Measurements from ENCODE around the gene SIX2. TPM values are rescaled to one million over a fixed set of nuclear protein-coding genes. Genes with fewer than 3 reads are reported as not detected.

The SIX2 gene
- polyA plus RNA-seq (2013, experiment 1 of 2), result 0.33 TPM
- 0.20 TPM for polyA plus RNA-seq (2013, experiment 2 of 2)

DNA sequence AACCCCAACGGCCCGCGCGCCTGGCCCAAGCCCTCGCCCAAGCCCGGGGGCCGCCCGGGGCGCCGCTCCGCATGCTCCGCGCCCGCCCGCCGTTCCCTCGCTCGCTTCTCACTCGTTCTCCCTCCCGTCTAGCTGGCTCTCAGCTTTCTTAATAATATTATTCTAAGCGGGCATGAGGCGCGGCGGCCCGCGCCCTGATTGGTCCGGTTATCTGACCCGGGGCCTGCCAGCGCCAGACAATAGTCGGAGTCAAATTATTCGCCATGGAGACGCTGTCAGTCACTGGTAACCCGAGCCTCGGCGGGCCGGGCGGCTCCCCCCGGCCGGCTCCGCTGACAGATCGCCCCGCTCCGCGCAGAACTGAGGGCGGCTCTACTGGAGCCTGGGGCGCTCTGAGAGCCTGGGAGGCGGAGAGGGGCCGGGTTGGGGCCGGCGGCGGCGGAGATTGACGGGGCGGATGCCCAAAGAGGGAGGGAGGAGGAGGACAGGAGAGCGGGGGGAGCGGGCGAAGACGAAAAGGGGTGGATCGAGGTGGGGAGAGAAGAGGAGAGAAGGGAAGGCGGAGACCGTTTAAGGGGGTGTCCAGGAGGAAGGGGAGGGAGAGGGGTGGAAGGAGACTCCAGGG is at the start of gene SIX2:
Gene SIX2 (minus strand): TSS at position 150 of the 625 bp plus-strand sequence. CDS start 342 bp downstream, outside the sequence.
- Histone ChIP-seq H3K9me3 (ENCODE audit: control insufficient read depth, low read length) (no peaks in the 10 kb centered on the region), H3K36me3 (ENCODE audit: control insufficient read depth, insufficient read depth, low read length) (no peaks in the 10 kb centered on the region), H3K4me3 (ENCODE audit: extremely low read depth, insufficient read depth, low read length, poor library complexity, severe bottlenecking) (peak within 1 kb of the TSS; percentile 35), H3K27ac (ENCODE audit: low read depth, low read length, severe bottlenecking) (no peak within 1 kb of the TSS), H3K4me1 (ENCODE audit: control insufficient read depth, insufficient read depth, low read length, poor library complexity, severe bottlenecking) (peaks cover 8% of the 10 kb centered on the region)
- WGBS, 2 experiments (ENCODE audit: insufficient coverage in 2 of 2), result 0% methylated on average over 44 to 61 of the region's 61 CpGs

DNA sequence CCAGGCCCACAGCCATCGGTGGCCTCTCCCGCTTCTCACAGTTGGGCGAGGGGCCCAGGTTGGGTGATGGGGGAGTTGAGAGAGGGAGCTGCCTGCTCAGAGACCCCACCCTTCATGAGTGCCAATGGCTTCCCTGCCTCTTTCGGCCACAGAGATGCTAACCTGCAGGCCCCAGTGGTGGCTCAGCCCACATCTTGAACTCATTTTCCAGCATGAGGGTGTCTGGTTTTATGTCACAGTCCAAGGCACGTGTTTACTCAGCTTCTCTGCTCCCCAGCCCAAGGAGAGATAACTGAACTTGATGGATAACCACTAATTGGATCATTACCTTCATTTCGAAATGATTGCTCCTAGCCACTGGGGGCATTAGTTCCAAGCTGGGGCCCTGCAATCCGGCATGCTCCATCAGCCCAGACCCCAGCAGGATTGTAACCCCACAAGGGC is 45.9 kb upstream of the SIX2 start:
- Histone ChIP-seq H3K4me3 (ENCODE audit: extremely low read depth, insufficient read depth, low read length, poor library complexity, severe bottlenecking) (no peak overlapping the region), H3K36me3 (ENCODE audit: control insufficient read depth, insufficient read depth, low read length) (no peaks in the 10 kb centered on the region), H3K9me3 (ENCODE audit: control insufficient read depth, low read length) (no peaks in the 10 kb centered on the region), H3K27ac (ENCODE audit: low read depth, low read length, severe bottlenecking) (no peak overlapping the region), H3K4me1 (ENCODE audit: control insufficient read depth, insufficient read depth, low read length, poor library complexity, severe bottlenecking) (no peaks in the 10 kb centered on the region)
- 86 to 87% methylated on average over 5 to 7 of the region's 7 CpGs for WGBS, 2 experiments (ENCODE audit: insufficient coverage in 2 of 2)

DNA sequence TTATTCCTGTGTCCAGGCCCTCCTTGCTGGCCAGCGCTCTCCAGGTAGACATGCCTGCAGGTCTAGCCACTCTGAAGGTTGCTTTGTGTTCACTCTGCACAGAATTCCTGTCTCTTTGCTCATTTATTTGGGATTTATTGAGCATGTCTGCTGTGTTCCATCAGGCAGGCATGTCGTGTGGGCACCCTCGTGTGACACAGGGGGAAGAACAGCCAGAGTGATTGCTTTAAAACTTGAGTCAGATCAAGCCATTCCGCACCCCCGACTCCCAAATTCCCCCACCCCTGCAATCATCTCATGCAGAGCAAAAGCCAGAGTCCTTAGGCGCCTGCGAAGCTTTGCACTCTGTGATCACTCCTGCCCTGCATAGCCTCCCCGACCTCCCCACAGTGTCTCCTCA is 44.7 kb upstream of the SIX2 start:
- 79 to 90% methylated on average over 3 to 8 of the region's 8 CpGs for WGBS, 2 experiments (ENCODE audit: insufficient coverage in 2 of 2)

DNA sequence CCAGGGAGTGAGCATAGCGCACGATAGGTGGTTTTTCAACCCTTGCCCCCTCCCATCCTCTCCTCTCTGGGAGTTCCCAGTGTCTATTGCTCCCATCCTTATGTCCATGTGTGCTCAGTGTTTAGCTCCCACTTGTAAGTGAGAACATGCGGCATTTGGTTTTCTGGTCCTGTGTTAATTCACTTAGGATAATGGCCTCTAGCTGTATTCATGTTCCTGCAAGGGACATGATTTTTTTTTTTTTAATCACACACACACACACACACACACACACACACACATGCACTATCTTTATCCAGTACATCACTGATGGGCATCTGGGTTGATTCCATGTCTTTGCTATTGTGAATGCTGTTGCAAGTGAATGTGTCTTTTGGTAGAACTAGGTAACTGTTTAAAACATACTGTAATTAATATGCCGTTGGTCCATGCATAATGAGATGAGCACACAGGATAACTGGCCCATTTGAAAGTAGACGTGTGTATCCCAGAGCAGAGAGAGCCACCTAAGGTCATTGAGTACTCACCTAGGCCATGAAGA is 43.2 kb upstream of the SIX2 start:
- Histone ChIP-seq H3K4me1 (ENCODE audit: control insufficient read depth, insufficient read depth, low read length, poor library complexity, severe bottlenecking) (no peaks in the 10 kb centered on the region), H3K9me3 (ENCODE audit: control insufficient read depth, low read length) (no peaks in the 10 kb centered on the region), H3K36me3 (ENCODE audit: control insufficient read depth, insufficient read depth, low read length) (no peaks in the 10 kb centered on the region), H3K4me3 (ENCODE audit: extremely low read depth, insufficient read depth, low read length, poor library complexity, severe bottlenecking) (no peak overlapping the region), H3K27ac (ENCODE audit: low read depth, low read length, severe bottlenecking) (no peak overlapping the region)
- WGBS, 2 experiments (ENCODE audit: insufficient coverage in 2 of 2), result 82 to 93% methylated on average over 3 to 4 of the region's 5 CpGs

More for the DNA sequence above, 44.7 kb upstream of the SIX2 start:
- Histone ChIP-seq H3K27ac (ENCODE audit: low read depth, low read length, severe bottlenecking) (no peak overlapping the region), H3K4me3 (ENCODE audit: extremely low read depth, insufficient read depth, low read length, poor library complexity, severe bottlenecking) (no peak overlapping the region), H3K36me3 (ENCODE audit: control insufficient read depth, insufficient read depth, low read length) (no peaks in the 10 kb centered on the region), H3K4me1 (ENCODE audit: control insufficient read depth, insufficient read depth, low read length, poor library complexity, severe bottlenecking) (no peaks in the 10 kb centered on the region), H3K9me3 (ENCODE audit: control insufficient read depth, low read length) (no peaks in the 10 kb centered on the region)

DNA sequence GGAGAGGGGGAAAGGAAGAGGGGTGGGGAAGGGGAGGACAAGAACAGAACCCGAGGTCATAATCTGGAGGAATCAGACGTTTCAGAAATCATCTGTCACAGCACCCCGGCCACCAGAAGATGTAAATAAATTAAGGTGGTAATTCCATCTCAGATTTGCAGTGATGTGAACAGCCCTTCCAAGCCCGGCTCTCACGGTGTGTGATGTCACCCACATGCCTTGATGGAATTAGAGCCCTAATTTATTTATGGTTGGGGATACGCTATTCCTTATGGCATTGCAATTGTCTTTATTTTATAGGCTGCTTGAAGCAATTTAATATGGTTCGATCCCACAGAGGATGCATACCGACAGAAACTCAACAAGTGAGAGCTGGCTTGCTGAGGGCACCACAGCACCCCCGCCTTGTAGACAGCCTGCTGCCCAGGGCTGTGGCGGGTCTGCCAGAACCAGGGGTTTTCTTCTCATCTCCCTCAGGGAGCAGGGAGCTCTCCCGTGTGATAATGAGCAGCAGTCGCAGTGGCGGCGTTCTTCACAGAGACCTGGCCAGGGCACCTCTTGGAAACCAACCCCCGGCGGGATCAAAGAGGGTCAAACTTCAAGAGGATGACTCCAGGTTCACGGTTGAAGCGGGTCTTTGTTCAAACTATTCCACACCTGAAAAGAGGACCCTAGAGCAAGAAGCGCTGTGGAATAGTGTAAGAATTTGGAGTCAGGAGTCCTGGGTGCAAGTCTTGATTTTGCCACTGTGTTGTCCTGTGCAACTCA is 40.5 kb upstream of the SIX2 start:
- no peak overlapping the region for H3K4me3 ChIP-seq (ENCODE audit: extremely low read depth, insufficient read depth, low read length, poor library complexity, severe bottlenecking)
- 90 to 92% methylated on average over 15 to 16 of the region's 19 CpGs for WGBS, 2 experiments (ENCODE audit: insufficient coverage in 2 of 2)

DNA sequence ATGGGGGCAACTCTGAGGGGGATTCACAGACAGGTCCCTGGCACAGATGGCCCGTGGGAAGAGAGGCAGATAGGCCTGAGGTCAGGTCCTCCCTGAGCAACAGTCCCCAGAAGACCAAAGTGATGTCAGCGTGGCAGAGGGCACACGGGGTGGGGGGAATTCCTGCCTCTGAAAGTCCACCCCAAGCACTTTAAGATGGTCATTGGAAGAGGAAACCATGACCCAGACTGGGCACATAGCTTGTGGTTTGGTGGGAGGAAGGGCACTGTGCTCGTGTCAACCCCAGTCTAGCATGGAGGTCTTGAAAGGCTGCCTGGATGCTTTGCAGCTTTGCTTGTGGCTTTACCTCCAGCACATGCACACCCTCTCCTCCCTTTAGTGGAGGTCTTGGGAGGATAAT is 38.0 kb upstream of the SIX2 start:
- 64 to 89% methylated on average over 2 to 3 of the region's 4 CpGs for WGBS, 2 experiments (ENCODE audit: insufficient coverage in 2 of 2)
- Histone ChIP-seq H3K9me3 (ENCODE audit: control insufficient read depth, low read length) (no peaks in the 10 kb centered on the region), H3K4me1 (ENCODE audit: control insufficient read depth, insufficient read depth, low read length, poor library complexity, severe bottlenecking) (no peaks in the 10 kb centered on the region), H3K36me3 (ENCODE audit: control insufficient read depth, insufficient read depth, low read length) (no peaks in the 10 kb centered on the region), H3K4me3 (ENCODE audit: extremely low read depth, insufficient read depth, low read length, poor library complexity, severe bottlenecking) (no peak overlapping the region), H3K27ac (ENCODE audit: low read depth, low read length, severe bottlenecking) (no peak overlapping the region)

More for the DNA sequence above, 40.5 kb upstream of the SIX2 start:
- no peak overlapping the region for H3K27ac ChIP-seq (ENCODE audit: low read depth, low read length, severe bottlenecking)
- no peaks in the 10 kb centered on the region for H3K9me3 ChIP-seq (ENCODE audit: control insufficient read depth, low read length)
- H3K36me3 ChIP-seq (ENCODE audit: control insufficient read depth, insufficient read depth, low read length), result no peaks in the 10 kb centered on the region
- no peaks in the 10 kb centered on the region for H3K4me1 ChIP-seq (ENCODE audit: control insufficient read depth, insufficient read depth, low read length, poor library complexity, severe bottlenecking)

DNA sequence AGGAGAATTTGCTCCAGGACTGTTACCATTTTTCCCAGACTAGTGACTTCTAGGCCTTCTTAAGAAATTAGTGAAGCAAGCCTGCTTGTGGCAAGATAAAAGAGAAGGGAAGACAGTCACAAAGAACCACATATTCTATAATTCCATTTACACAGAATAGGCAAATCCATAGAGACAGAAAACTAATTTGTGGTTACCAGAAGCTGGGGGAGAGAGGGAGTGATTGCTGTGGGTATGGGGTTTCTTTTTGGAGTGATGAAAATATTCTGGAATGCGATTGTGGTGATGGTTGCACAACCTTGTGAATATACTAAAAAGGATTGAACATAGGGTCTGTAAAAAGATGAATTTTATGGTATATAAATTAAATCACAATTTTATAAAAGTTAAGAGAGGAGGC is 37.5 kb upstream of the SIX2 start:
- Histone ChIP-seq H3K4me3 (ENCODE audit: extremely low read depth, insufficient read depth, low read length, poor library complexity, severe bottlenecking) (no peak overlapping the region), H3K27ac (ENCODE audit: low read depth, low read length, severe bottlenecking) (no peak overlapping the region), H3K9me3 (ENCODE audit: control insufficient read depth, low read length) (no peaks in the 10 kb centered on the region), H3K4me1 (ENCODE audit: control insufficient read depth, insufficient read depth, low read length, poor library complexity, severe bottlenecking) (no peaks in the 10 kb centered on the region), H3K36me3 (ENCODE audit: control insufficient read depth, insufficient read depth, low read length) (no peaks in the 10 kb centered on the region)
- 100% methylated on average over 1 of the region's 1 CpG; no CpG with 5 or more reads in 1 of the 2 experiments for WGBS, 2 experiments (ENCODE audit: insufficient coverage in 2 of 2)

DNA sequence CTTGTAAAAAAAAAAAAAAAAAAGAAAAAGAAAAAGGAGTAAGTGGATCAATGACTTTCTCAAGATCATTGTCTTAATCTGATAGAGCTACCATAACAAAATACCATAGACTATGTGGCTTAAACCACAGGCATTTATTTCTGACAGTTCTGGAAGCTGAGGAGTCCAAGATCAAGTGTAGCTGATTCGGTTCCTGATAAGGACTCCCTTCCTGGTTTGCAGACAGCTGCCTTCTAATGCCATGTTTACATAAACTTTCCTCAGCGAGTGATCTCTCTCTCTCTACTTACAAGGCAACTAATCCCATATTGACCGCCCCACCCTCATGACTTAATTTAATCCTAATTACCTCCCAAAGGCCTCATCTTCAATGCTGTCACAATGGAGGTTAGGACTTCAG is 36.5 kb upstream of the SIX2 start:
- 71 to 94% methylated on average over 1 to 3 of the region's 3 CpGs for WGBS, 2 experiments (ENCODE audit: insufficient coverage in 2 of 2)
- Histone ChIP-seq H3K27ac (ENCODE audit: low read depth, low read length, severe bottlenecking) (no peak overlapping the region), H3K4me3 (ENCODE audit: extremely low read depth, insufficient read depth, low read length, poor library complexity, severe bottlenecking) (no peak overlapping the region), H3K36me3 (ENCODE audit: control insufficient read depth, insufficient read depth, low read length) (no peaks in the 10 kb centered on the region), H3K9me3 (ENCODE audit: control insufficient read depth, low read length) (no peaks in the 10 kb centered on the region), H3K4me1 (ENCODE audit: control insufficient read depth, insufficient read depth, low read length, poor library complexity, severe bottlenecking) (no peaks in the 10 kb centered on the region)

DNA sequence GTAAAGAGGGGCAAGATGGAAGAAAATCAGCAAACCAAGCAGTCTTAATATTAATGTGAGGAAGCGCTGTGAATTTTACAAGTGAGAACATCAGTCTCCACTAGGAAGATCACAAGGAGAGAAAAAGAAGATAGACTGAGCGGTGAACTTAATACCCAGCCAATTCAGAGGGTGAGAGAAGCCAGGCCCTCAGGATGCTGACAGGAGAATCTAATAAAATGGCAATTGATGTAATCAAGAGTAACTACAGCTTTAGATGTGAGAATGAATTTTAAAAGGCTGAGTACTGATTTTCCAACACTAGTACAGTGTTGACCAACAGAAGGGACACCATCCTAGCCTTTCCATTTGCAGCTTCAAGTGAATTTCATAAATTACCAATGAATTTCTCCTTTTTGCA is 35.7 kb upstream of the SIX2 start:
- no peak overlapping the region for H3K27ac ChIP-seq (ENCODE audit: low read depth, low read length, severe bottlenecking)
- no peaks in the 10 kb centered on the region for H3K9me3 ChIP-seq (ENCODE audit: control insufficient read depth, low read length)
- H3K4me1 ChIP-seq (ENCODE audit: control insufficient read depth, insufficient read depth, low read length, poor library complexity, severe bottlenecking), result no peaks in the 10 kb centered on the region
- no peaks in the 10 kb centered on the region for H3K36me3 ChIP-seq (ENCODE audit: control insufficient read depth, insufficient read depth, low read length)
- 100% methylated on average over 2 of the region's 2 CpGs for WGBS, 2 experiments (ENCODE audit: insufficient coverage in 2 of 2)
- H3K4me3 ChIP-seq (ENCODE audit: extremely low read depth, insufficient read depth, low read length, poor library complexity, severe bottlenecking), result no peak overlapping the region

DNA sequence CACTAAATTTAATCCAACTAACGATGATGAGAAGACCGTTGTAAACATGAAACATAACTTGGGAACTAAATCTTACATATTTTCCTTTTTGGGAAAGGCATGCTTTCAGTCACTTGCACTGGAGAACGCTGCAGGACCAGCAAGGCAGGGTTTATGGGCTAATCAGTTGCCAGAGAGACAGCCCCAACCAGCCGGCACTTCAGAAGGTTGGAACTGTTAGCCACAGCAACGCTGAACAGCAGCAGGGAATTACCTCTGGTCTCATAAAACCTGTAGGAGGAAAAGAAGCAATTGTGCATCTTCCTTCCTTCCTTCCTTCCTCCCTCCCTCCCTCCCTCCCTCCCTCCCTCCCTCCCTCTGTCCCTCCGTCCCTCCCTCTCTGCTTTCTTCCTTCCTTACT is 33.9 kb upstream of the SIX2 start:
- H3K9me3 ChIP-seq (ENCODE audit: control insufficient read depth, low read length), result no peaks in the 10 kb centered on the region
- H3K4me3 ChIP-seq (ENCODE audit: extremely low read depth, insufficient read depth, low read length, poor library complexity, severe bottlenecking), result no peak overlapping the region
- H3K4me1 ChIP-seq (ENCODE audit: control insufficient read depth, insufficient read depth, low read length, poor library complexity, severe bottlenecking), result no peaks in the 10 kb centered on the region
- no peaks in the 10 kb centered on the region for H3K36me3 ChIP-seq (ENCODE audit: control insufficient read depth, insufficient read depth, low read length)
- no peak overlapping the region for H3K27ac ChIP-seq (ENCODE audit: low read depth, low read length, severe bottlenecking)
- WGBS, 2 experiments (ENCODE audit: insufficient coverage in 2 of 2), result 81 to 94% methylated on average over 2 to 4 of the region's 6 CpGs

DNA sequence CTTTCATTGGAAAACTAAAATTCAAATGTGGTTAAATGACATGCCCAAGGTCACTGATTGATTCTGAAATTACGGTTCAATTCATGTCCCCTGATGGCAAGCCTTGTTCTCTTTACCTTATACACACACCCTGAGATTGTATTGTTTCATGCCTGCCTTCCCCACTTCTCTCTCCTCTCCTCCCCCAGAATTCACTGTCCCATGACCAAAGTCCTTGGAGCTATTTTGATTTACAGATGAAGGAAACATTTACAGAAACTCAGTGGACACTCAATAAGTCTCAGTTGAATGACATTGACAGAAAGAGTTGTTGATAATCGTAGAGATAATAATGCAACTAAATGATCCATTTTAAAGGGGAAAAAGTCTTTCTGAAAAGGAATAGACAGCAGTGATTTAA is 33.1 kb upstream of the SIX2 start:
- no peaks in the 10 kb centered on the region for H3K9me3 ChIP-seq (ENCODE audit: control insufficient read depth, low read length)
- H3K4me3 ChIP-seq (ENCODE audit: extremely low read depth, insufficient read depth, low read length, poor library complexity, severe bottlenecking), result no peak overlapping the region
- no peaks in the 10 kb centered on the region for H3K4me1 ChIP-seq (ENCODE audit: control insufficient read depth, insufficient read depth, low read length, poor library complexity, severe bottlenecking)
- H3K36me3 ChIP-seq (ENCODE audit: control insufficient read depth, insufficient read depth, low read length), result no peaks in the 10 kb centered on the region
- no peak overlapping the region for H3K27ac ChIP-seq (ENCODE audit: low read depth, low read length, severe bottlenecking)
- 92 to 93% methylated on average over 2 of the region's 2 CpGs for WGBS, 2 experiments (ENCODE audit: insufficient coverage in 2 of 2)

Measured in mesodermal cell (in vitro differentiated cells).